VCaP (cell line): ENCODE results near the gene EVA1C.

Experiments used
- H3K27ac ChIP-seq: fragments of 450-650 bp; 2 replicates; pipeline ENCODE4 v1.5.1; 2017
- TF ChIP-seq, protein P1 (sequence below): fragments of 450-650 bp; conservative IDR thresholded peaks from 2 replicates; pipeline ENCODE4 v1.5.1; 2017; ENCODE audit warnings: mild to moderate bottlenecking, moderate library complexity

The EVA1C gene

DNA sequence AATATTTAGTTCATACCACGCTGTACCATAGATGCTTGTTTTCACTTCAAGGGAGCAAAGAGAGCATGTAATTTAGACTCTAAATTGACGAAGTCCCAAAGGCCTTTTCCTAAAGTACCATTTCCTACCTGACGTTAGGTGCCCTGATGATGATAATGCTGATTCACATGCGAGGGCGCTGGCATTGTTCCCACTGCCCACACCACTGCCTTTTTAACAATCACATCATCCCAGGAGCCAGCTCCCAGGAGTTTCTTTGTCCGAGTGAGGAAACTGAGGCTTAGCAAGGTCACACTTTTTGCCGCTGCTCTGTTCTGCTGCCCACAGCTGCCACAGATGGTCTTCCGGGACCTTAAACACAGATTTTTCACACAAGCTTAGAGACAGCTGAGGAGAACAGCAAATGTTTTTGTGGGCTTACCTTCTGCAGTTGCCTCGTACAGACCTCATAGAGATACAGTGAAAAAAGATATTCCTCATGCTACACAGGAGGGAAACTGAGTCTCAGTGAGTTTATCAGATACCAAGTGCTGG lies 69.4 kb downstream of the EVA1C start:
- TF ChIP-seq, protein P1, sequence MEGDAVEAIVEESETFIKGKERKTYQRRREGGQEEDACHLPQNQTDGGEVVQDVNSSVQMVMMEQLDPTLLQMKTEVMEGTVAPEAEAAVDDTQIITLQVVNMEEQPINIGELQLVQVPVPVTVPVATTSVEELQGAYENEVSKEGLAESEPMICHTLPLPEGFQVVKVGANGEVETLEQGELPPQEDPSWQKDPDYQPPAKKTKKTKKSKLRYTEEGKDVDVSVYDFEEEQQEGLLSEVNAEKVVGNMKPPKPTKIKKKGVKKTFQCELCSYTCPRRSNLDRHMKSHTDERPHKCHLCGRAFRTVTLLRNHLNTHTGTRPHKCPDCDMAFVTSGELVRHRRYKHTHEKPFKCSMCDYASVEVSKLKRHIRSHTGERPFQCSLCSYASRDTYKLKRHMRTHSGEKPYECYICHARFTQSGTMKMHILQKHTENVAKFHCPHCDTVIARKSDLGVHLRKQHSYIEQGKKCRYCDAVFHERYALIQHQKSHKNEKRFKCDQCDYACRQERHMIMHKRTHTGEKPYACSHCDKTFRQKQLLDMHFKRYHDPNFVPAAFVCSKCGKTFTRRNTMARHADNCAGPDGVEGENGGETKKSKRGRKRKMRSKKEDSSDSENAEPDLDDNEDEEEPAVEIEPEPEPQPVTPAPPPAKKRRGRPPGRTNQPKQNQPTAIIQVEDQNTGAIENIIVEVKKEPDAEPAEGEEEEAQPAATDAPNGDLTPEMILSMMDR: no peak
- no peak overlapping the region for H3K27ac ChIP-seq

DNA sequence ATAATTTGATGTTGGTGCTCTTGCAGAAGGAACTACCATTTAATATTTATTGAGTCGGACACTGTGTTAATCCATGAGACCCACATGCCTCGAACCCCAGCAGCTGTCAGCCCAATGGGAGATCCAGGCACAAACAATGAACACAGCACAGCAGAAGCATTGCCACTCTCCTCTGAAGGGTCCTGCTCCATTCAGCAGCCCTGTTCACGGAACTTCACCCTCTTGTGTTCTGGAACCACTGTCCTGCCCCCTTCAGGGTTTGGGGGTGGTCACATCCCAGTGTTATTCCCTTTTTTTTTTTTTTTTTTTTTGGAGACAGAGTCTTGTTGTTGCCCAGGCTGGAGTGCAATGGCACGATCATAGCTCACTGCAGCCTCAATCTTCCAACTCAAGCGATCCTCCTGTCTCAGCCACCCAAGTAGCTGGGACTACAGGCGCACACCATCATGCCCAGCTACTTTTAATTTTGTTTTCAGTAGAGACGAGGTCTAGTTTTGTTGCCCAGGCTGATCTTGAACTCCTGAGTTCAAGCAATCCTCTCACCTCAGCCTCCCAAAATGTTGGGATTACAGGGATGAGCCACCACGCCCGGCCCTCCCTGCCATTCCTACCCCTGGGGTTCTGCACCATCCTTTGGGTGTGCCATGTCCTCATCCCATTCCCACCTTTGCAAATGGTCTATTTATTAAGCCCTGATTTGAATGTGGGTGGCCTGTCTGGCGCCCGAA lies 70.2 kb downstream of the EVA1C start:
- TF ChIP-seq, protein P1: no peak
- peak overlapping the region; percentile 8; the same call in 1 of the 2 replicates for H3K27ac ChIP-seq

DNA sequence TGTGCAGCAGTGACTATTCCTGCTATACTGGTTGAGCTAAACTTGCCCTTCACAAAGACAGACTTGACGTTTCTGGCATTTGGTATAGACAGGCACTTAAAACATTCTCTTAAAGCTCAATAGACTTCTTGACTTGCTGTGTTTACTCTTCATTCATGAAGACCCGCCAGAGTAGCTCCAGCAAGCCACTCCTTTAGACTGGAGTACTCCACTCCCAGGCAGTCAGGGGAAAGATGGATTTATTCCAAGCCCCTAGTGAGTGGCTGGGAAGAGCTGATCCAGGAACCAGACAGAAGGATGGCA lies 70.7 kb downstream of the EVA1C start:
- H3K27ac ChIP-seq: peak overlapping the region; percentile 8; the same call in 1 of the 2 replicates
- TF ChIP-seq, protein P1: no peak

DNA sequence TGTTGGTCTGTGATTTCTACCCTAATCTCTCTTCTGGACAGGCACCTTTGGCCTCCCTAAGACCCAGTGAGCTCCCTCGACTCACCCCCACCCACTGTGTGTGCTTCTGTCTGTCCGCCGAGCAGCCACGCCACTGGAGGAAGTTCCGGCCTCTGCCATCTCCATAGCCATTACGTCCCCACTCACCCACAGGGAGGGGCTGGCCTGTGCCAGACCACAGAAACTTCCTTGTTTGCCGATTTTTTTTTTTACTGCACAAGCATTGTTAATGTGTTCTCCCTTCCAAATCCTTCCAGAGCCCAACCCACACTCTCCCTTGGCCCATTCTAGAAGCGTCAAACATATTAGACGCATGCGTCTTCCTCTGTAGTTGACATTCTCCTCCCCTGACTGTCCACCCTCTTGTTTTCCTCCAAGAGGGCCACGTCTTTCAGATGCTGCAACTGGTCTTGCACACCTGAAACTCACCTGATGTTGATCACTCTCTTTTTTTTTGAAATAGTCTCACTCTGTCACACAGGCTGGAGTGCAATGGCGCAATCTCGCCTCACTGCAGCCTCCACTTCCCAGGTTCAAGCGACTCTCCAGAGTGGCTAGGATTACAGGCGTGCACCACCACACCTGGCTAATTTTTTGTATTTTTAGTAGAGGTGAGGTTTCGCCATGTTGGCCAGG lies 72.3 kb downstream of the EVA1C start:
- H3K27ac ChIP-seq: no peak overlapping the region
- TF ChIP-seq, protein P1: no peak

DNA sequence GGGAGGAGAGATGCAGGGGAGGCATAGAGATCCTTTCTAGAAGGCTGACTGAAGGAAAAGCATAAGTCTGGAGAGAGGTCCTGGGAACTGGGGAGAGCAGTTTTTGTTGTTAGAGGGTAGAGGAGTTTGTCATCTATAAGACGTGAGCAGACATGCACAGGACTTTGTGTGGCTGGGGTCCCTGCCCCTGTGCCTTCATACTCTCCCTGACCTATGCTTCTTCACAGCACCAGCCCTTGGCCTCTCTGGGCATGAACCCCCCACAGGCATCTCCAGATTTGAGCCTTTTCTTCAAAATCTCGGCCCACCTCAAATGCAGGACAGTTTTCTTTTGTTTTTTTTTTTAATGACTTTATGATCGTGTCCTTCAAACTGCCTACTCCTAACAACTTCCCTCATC lies 79.9 kb downstream of the EVA1C start:
- 0 out of 2 replicates have a peak overlapping the region, but pooled peaks have one; percentile 2 for H3K27ac ChIP-seq
- TF ChIP-seq, protein P1: no peak

DNA sequence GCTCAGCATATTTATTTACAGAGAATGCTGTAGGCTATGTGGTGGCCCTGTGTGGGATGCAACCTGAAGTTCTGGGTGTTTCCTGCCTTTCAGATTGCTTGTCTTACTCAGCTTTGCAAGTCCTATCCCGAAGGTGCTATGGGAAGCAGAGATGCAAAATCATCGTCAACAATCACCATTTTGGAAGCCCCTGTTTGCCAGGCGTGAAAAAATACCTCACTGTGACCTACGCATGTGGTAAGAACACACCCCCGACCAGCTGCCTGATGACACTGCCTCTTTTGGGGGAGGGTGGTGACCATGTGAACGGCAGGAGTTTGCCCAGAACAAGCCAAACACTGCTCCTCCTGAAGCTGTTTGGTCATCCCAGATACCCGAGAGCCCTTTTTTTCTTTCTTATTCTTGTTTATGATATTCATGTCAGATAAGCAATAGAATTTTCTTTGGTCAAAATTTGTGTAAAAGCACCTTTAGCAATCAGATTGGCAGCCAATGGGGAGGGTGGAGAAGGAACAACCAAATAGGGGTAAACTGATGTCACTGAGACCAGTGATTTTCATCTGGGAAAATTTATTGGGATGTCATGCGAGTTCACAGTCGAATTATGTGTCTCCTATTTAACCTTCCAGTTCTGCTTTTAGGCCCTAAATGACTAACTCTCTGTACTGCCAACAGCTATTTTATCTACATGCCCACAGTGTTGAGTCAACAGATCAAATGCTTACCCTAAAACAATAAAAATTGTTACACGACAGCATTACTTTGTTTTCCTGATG lies 82.6 kb downstream of the EVA1C start:
- H3K27ac ChIP-seq: peak overlapping the region; percentile 76
- TF ChIP-seq, protein P1: no peak

DNA sequence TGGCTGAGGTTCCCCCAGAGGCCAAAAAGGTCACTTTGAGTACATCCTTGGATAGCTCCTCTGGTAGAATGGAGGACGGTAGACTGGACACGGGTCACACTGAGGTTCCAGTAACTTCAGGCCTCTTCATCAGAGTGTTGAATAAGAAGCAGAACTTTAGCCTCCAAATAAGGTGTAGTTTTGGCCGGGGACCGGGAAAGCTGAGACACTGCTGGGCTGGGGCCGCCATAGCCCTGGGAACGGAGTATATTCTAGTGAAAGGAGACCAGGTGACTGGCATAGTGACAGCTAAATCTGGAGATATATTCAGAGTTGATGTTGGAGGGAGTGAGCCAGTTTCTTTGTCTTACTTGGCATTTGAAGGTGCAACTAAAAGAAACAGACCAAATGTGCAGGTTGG lies 84.1 kb downstream of the EVA1C start:
- H3K27ac ChIP-seq: no peak overlapping the region
- TF ChIP-seq, protein P1: no peak
